Fibroblast of pulmonary artery (primary cell): ENCODE results near the gene PARP16.
"Not testable (repeated sequence)": the region's sequence is repeated elsewhere in the genome, so short reads cannot be mapped to it uniquely, and the experiment has no call there.

Source experiments
- DNase-seq: peaks from one replicate; pipeline ENCODE4 v3.0.0-alpha.2; 2010; ENCODE audit warnings: low read depth
- H3K4me3 ChIP-seq: replicated peaks from 2 replicates; pipeline ENCODE4 v1.5.1; 2011; ENCODE audit warnings: low read depth, mild to moderate bottlenecking, control low read depth, low read length, moderate library complexity
- CTCF ChIP-seq: IDR thresholded peaks from 2 replicates; pipeline ENCODE4 v1.5.1; 2011; ENCODE audit warnings: mild to moderate bottlenecking, control low read depth, low read length, inconsistent platforms; ENCODE audit errors: missing control alignments

Gene PARP16

GRCh38 chr15:65245096-65245856 lies 41.4 kb downstream of the PARP16 start:
- peak; percentile 78 for DNase-seq

GRCh38 chr15:65244638-65245037 lies 42.0 kb downstream of the PARP16 start:
- no peak overlapping the region for H3K4me3 ChIP-seq
- TF ChIP-seq CTCF = no peak
- no peak for DNase-seq

More at GRCh38 chr15:65245096-65245856, 41.4 kb downstream of the PARP16 start:
- H3K4me3 ChIP-seq = no peak overlapping the region
- TF ChIP-seq CTCF = no peak

- H3K4me3 ChIP-seq = not testable (repeated sequence)
Observed at GRCh38 chr15:65236443-65236842, 50.2 kb downstream of the PARP16 start.

GRCh38 chr15:65233696-65234095 lies 53.0 kb downstream of the PARP16 start:
- DNase-seq = no peak
- no peak for TF ChIP-seq CTCF
- H3K4me3 ChIP-seq = no peak overlapping the region

More at GRCh38 chr15:65236443-65236842, 50.2 kb downstream of the PARP16 start:
- not testable (repeated sequence) for DNase-seq

- no peak for TF ChIP-seq CTCF
- H3K4me3 ChIP-seq = no peak overlapping the region
- DNase-seq = no peak
Observed at GRCh38 chr15:65232520-65232919, 54.2 kb downstream of the PARP16 start.

- no peak overlapping the region for H3K4me3 ChIP-seq
- no peak for TF ChIP-seq CTCF
- no peak for DNase-seq
Observed at GRCh38 chr15:65231306-65231705, 55.4 kb downstream of the PARP16 start.

GRCh38 chr15:65226901-65227300 lies 59.8 kb downstream of the PARP16 start:
- DNase-seq, H3K4me3 ChIP-seq: not testable (repeated sequence)

- DNase-seq = no peak
- H3K4me3 ChIP-seq = no peak overlapping the region
- no peak for TF ChIP-seq CTCF
Observed at GRCh38 chr15:65226221-65226620, 60.5 kb downstream of the PARP16 start.
